ENCODE results near the gene DDAH2.
A peak's percentile ranks its signal among the peaks of the same experiment; 100 is the strongest.

DDAH2 gene, protein sequence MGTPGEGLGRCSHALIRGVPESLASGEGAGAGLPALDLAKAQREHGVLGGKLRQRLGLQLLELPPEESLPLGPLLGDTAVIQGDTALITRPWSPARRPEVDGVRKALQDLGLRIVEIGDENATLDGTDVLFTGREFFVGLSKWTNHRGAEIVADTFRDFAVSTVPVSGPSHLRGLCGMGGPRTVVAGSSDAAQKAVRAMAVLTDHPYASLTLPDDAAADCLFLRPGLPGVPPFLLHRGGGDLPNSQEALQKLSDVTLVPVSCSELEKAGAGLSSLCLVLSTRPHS

GRCh38 chr6:31728767-31729514, at the start of gene DDAH2:
TSS of gene DDAH2 (minus strand) at chr6:31729299. CDS start at chr6:31729161, 138 bp downstream.
- DNase-seq, result no peak

DNA sequence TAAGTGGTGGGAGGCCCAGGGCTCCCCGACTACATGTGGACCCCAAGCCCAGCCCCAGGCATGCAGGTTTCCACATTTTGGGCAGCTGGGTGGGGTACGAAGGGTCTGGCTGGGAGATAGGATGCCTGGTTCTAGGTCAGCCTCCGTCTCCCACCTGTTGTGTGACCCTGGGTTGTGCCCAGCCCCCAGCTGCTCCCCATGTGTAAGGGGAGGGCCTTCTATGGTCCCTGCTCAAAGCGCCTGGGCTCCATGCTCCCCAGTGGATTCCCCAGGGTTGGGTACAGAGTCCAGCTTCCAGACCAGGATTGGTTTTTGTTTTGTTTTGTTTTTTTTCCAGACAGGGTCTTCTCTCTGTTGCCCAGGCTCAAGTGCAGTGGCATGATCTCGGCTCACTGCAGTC, 49.1 kb upstream of the DDAH2 start:
- no peak for DNase-seq

DNA sequence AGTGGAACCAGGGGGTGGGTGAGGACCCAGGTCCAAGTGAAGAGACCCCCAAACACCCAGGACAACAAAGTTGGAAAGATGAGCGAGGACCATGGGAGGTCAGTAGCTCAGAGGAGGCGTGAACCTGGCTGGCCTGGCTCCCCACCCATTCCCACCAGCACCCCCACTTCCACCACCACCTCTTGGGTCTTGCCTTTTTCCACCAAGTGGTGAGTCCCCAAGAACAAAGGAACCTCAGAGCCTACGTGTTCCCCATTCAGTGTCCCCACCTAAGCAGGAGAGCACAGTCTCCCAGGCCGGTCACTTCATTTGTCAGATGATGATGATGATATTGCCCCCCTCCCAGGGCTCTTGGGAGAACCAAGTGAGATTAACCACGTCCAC, 48.6 kb upstream of the DDAH2 start:
- no peak for DNase-seq

GRCh38 chr6:31776989-31777666, 48.0 kb upstream of the DDAH2 start, which contains the start of gene VWA7:
TSS of gene VWA7 (minus strand) at chr6:31777328. CDS start at chr6:31776779, 549 bp downstream.
- peak; percentile 65 for DNase-seq

DNA sequence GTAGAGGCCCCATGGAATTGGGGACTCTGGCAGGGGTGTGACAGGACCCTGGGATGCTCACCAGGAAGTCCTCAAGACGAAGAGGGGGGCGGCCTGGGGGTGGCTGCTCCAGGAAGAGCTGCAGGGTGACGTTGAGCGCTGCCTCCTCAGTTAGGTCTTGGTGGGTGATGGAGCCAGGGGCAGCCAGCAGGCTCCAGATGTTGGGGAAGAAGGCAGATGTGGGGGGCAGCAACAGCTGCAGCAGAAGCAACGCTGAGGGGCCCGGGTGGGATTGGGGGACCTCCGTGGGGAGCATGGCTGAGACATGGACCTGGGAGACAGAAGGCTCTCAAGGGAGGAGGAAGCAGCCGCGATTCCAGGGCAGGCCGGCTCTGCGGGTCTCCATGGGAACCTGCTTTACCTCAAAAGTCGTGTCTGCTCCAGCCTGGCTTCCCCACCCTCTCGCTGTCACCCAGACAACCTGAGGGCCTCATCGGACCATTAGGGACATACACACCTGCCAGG, 47.4 kb upstream of the DDAH2 start:
- no peak for DNase-seq

DNA sequence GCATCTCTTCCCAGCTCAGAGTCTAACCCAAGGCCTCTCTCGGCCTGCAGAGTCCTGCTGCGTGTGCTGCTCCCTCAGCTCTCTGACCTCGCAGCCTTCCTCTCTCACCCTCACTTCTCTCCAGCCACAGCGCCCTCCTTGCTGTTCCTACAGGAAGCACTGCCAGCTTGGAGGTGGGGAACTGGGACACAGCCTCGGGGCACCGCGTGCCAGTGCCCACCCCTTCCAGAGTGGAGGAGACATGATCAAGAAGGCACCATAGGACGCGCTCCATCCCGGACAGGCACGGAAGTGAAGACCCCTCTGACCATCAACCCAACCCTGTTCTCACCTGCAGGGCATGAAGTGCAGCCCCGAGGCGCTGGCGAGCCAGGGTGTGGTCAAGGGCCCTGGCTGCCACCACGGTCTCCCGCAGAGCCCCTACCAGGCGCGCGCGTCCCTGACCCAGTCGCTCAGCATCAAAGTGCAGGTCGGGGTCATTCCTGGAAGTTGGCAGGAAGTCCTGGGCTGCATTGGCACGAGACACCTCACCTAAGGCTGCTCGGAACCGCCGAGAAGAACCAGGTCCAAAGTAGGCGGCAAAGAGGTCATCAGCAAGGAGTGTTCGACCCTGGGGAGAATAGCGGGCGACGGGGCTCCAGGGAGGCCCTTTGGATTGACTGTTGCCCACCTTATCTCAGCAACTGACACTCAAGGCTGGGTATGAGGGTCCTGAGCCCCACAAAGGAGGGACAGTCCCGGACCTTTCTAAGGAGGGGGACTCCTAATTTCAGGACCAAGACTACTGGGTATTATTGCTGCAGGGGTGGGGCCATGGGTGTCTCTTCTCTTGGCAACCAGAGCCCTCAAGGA, 46.8 kb upstream of the DDAH2 start:
- DNase-seq, result no peak

- DNase-seq, result no peak
Measured at GRCh38 chr6:31775184-31775583, 46.1 kb upstream of the DDAH2 start.

GRCh38 chr6:31771992-31772358, 42.9 kb upstream of the DDAH2 start:
- DNase-seq, result peak; percentile 32

DNA sequence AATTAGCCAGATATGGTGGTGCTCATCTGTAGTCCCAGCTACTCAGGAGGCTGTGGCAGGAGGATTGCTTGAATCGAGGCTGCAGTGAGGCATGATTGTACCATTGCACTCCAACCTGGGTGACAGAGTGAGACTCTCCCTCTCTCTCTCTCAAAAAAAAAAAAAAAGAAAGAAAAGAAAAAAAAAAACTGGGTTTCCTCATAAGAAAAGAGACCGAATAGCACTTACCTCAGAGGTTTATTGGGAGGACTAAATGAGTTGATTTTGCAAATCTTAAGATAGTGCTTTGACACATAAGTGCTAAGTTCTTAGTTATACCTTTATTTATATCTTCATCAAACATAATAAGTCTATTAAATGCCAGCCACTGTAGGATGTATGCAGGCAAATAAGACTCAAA, 41.8 kb upstream of the DDAH2 start:
- DNase-seq, result no peak

- peak; percentile 69 for DNase-seq
Measured at GRCh38 chr6:31769684-31770371, 40.7 kb upstream of the DDAH2 start.

GRCh38 chr6:31768363-31769257, 39.5 kb upstream of the DDAH2 start:
- no peak for DNase-seq

- DNase-seq, result no peak
Measured at GRCh38 chr6:31767096-31767645, 38.1 kb upstream of the DDAH2 start.

DNA sequence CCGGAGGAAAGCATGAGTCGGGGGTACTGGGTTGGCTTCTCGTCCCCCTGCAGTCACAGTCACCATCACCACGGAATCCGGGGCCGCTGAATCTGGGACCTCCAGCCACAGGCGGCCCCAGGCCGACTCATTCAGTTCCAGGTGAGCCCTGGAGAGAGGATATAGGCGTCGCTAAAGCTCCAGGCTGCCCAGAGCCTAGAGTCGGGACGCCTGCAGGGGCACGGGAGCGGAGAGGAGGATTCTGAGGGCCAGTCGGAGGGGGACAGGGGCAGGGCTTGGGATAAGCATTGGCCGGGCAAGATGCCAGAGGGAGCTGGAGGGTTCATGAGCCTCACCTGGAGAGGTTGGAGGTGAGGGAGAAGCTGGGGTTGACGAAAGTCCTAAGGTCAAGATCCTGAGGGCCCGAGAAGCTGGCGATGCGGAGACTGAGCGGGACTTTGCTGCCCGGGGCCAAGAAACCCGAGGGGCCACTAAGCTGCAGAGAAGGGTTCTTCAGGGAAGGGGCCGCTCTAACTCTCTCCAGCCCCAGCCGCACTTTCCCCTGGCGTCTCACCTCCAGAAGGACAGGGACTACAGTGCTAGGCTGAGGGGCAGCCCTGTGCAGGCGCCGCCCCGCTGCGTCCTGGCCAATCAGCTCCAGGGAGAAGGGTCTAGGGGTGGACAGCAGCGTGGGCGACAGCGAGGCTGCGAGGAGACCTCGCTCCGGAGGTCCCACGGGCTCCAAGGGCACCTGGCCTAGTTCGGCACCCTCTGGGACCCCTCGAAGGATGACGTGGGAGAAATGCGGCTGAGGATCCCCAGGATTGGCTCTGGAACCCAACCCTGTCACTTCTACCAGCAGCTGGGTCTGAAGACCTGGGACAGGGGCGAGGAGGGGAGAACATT, 37.1 kb upstream of the DDAH2 start:
- DNase-seq, result no peak

GRCh38 chr6:31765559-31765909, 36.4 kb upstream of the DDAH2 start:
- DNase-seq, result no peak

- DNase-seq, result no peak
Measured at GRCh38 chr6:31764198-31764597, 35.1 kb upstream of the DDAH2 start.

DNA sequence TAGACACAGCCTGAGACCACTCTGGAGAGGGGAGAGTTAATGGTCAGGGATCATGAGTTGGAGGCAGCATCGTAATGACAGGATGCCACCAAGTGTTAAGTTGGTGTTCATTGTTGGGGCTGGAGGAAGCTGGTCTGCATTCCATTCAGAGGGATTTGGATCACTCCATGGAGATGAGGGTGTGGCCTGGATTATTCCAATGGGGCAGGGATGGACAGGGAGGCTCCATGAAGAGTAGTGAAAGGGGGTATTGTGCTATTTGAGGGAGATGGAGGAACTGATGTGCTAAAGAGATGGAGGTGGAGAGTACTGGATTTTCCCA, 34.5 kb upstream of the DDAH2 start:
- DNase-seq, result no peak

DNA sequence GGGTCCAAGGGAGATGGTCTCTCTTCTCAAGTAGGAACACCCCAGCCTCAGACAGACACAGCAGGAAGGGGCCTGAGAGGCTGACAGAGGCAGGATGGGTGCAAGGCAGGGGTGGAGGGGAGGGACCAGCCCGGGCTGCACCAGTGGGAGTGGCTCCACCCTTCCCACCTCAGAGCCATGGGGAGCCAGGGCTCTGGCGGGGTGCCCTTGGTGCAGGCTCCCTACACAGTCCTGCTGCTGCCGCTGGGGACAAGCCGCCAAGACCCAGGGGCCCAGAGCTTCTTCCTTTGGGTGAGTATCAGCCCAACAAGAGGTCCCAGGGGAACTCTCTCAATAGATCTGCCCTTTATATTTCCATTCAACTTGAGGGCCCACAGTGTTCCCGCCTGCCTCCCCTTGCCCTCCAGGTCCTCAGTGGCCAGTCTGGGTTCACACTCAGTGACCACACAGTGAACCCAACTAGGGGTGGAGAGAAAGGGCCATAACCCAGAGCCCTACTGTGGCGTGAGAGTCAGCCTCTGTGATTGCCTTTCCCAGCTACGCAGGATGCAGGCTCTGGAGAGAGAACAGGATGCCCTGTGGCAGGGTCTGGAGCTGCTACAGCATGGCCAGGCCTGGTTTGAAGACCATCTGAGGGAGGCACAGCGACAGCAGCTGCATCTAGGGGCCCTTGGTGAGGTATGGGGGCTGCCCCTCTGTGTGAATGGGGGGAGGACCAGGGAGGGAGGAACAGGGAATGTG, 33.9 kb upstream of the DDAH2 start:
- DNase-seq, result no peak

DNA sequence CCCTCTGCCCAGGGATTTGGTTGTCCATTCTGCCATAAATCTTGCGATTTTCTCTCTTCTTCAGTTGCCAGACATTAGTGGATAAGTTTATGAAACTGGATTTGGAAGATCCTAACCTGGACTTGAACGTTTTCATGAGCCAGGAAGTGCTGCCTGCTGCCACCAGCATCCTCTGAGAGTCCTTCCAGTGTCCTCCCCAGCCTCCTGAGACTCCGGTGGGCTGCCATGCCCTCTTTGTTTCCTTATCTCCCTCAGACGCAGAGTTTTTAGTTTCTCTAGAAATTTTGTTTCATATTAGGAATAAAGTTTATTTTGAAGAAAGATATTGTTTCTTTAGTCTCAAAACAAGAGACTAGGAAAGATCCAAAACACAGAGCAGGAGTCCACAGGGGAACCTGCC, 33.3 kb upstream of the DDAH2 start, which contains the start of gene SAPCD1:
Gene SAPCD1 (plus strand): TSS at position 301 of the 400 bp plus-strand sequence. CDS start 399 bp downstream, outside the sequence.
- DNase-seq, result no peak

DNA sequence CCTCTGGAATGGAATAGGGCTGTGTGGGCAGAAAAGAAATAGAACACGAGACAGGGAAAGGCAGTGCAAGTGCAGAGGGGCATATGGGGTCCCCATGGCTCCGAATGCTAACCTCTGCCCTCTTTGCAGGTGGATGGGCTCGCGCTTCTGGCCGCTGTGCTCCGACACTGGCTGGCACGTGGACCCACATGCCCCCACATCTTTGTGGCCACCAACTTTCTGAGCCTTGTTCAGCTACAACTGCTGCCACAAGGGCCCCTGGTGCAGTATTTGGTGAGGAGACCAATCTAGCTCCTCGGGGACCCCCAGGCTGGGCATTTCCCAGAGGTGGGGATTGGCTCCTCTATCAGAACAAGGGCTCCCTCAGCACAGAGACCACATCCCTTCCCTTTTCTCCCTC, 32.2 kb upstream of the DDAH2 start:
- no peak for DNase-seq

Measured in activated T-cell treated with anti-CD3 and anti-CD28 coated beads for 4 hours (primary cell).